Thymus (tissue), 11 donors: ENCODE results near the gene EML6. TPM values are rescaled to one million over a fixed set of nuclear protein-coding genes. Genes with fewer than 3 reads are reported as not detected.

Experiments used
- DNase-seq, 9 donors: peaks; one replicate each; pipeline ENCODE4 v3.0.0-alpha.2; 2013; ENCODE audit warnings: low spot score in 9 of 9, low read depth in 6 of 9, missing footprints in 1 of 9
- H3K27ac ChIP-seq, 2 donors: one replicate each; pipeline ENCODE4 v1.5.1; 2013; ENCODE audit warnings: control low read depth in 1 of 2, low read depth in 1 of 2, low read length in 1 of 2, mild to moderate bottlenecking in 1 of 2, moderate library complexity in 1 of 2
- H3K27me3 ChIP-seq, 2 donors: one replicate each; pipeline ENCODE4 v1.5.1; 2013; ENCODE audit warnings: low read length in 1 of 2; ENCODE audit not compliant: control insufficient read depth in 2 of 2, insufficient read depth in 1 of 2
- H3K36me3 ChIP-seq, 2 donors: one replicate each; pipeline ENCODE4 v1.5.1; 2013; ENCODE audit warnings: low read length in 1 of 2, mild to moderate bottlenecking in 1 of 2, moderate library complexity in 1 of 2; ENCODE audit not compliant: control insufficient read depth in 2 of 2, insufficient read depth in 2 of 2
- H3K4me1 ChIP-seq, 2 donors: one replicate each; pipeline ENCODE4 v1.5.1; 2013; ENCODE audit warnings: low read length in 2 of 2; ENCODE audit not compliant: control insufficient read depth in 2 of 2, insufficient read depth in 2 of 2
- H3K4me3 ChIP-seq, 2 donors: one replicate each; pipeline ENCODE4 v1.5.1; 2013; ENCODE audit warnings: low read length in 2 of 2, control low read depth in 1 of 2, mild to moderate bottlenecking in 1 of 2
- H3K9me3 ChIP-seq, 2 donors: one replicate each; pipeline ENCODE4 v1.5.1; 2013; ENCODE audit warnings: low read length in 1 of 2, mild to moderate bottlenecking in 1 of 2; ENCODE audit not compliant: control insufficient read depth in 2 of 2, insufficient read depth in 1 of 2
- WGBS: extraction: QIAGEN DNeasy Blood & Tissue Kit; methylation state at CpG from one replicate; pipeline ENCODE4 v1.1.7; 2013; 5-methylcytosine and 5-hydroxymethylcytosine counted together
- polyA plus RNA-seq: library from polyadenylated mRNA; stranded (reverse); fragments of 200-250 nt; gene quantifications from one replicate; pipeline ENCODE4 v1.2.3, GENCODE V29; 2013
- total RNA-seq: library from RNA; stranded (reverse); fragments of 120-200 nt; gene quantifications from one replicate; pipeline ENCODE4 v1.2.4, GENCODE V29; 2013
- donor health status: healthy.

EML6 gene
- total and polyA plus RNA-seq, 2 donors = 1.2 to 3.4 TPM

- H3K27ac ChIP-seq = no peak overlapping the region
These were observed 49.1 kb downstream of the EML6 start for GRCh38 chr2:54772531-54772930.

DNA sequence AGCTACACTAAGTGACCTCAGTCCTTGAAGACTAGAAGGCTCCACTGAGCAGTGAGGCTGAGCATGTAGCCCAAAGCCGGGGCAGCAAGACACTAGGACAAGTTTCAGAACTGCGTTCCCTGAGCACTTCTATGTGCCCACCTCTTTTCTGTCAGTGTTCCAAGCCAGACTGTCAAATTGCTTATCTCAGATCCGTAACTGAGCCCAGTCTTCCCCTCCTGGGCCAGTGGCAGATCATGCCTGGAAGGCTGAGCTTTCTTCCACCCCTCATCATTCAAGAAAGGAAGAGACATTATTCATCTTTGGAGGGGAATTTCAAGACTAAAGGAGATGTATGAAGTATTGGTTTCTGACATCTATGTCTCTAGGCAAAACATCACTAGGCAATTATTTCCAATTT lies 49.8 kb downstream of the EML6 start:
- H3K4me1 ChIP-seq = no peaks in the 10 kb centered on the region
- H3K4me3 ChIP-seq = no peak overlapping the region
- peaks cover 0 to 4% of the 10 kb centered on the region in 2 donors for H3K9me3 ChIP-seq
- no peaks in the 10 kb centered on the region for H3K36me3 ChIP-seq
- H3K27me3 ChIP-seq = no peaks in the 10 kb centered on the region
- WGBS = 98% methylated on average over 3 of the region's 3 CpGs
- no peak overlapping the region for H3K27ac ChIP-seq
- DNase-seq = no peak

More at GRCh38 chr2:54772531-54772930, 49.1 kb downstream of the EML6 start:
- Histone ChIP-seq H3K9me3 (peaks cover 0 to 4% of the 10 kb centered on the region in 2 donors), H3K36me3 (no peaks in the 10 kb centered on the region), H3K4me3 (no peak overlapping the region), H3K27me3 (no peaks in the 10 kb centered on the region), H3K4me1 (no peaks in the 10 kb centered on the region)
- no peak for DNase-seq
- 95% methylated on average over 4 of the region's 4 CpGs for WGBS

GRCh38 chr2:54773838-54774237 lies 50.4 kb downstream of the EML6 start:
- H3K27me3 ChIP-seq = no peaks in the 10 kb centered on the region
- H3K9me3 ChIP-seq = peaks cover 0 to 4% of the 10 kb centered on the region in 2 donors
- H3K36me3 ChIP-seq = no peaks in the 10 kb centered on the region
- H3K4me1 ChIP-seq = no peaks in the 10 kb centered on the region
- DNase-seq = no peak
- H3K4me3 ChIP-seq = no peak overlapping the region
- WGBS = 95% methylated on average over 2 of the region's 2 CpGs
- H3K27ac ChIP-seq = no peak overlapping the region

DNA sequence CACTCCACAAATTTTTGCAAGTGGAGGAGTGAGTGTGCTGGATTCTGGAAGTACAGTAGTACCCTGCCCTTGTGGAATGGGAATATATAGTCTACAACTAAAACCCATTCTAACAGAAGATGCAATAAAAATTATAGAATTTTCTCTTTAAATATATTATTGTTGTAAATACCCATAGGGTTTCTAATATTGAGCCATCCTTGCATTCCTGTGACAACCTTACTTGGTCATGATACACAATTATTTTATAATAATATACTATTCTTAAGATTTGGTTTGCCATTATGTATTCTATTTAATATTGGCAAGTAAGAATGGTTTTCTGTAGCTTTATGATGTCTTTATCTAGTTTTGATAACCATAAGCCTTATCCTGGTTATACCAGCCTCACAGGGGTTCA lies 52.2 kb downstream of the EML6 start:
- DNase-seq = peak in 1 of 9 donors; percentile 5
- no peak overlapping the region for H3K4me3 ChIP-seq
- H3K27ac ChIP-seq = no peak overlapping the region
- H3K9me3 ChIP-seq = peaks cover 0 to 4% of the 10 kb centered on the region in 2 donors
- no peaks in the 10 kb centered on the region for H3K4me1 ChIP-seq
- H3K36me3 ChIP-seq = no peaks in the 10 kb centered on the region
- no peaks in the 10 kb centered on the region for H3K27me3 ChIP-seq

DNA sequence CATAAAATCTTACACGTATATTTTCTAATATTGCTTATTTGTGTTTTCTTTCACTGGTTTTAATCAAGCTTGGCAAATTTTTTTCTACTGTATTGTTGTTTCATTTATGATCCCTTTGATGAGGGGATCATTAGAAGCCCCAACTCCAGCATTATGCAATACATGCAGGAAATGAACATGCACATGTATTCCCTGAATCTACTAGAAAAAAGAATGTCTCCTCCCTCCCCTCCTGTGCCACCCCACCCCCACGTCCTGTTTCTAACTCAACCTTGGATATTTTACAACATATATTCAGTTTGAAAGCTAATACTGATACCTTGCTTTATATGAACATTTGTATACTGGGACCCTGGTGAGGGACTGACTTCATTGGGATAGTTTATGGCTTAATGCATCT lies 53.0 kb downstream of the EML6 start:
- 90% methylated on average over 2 of the region's 2 CpGs for WGBS
- Histone ChIP-seq H3K9me3 (peaks cover 0 to 4% of the 10 kb centered on the region in 2 donors), H3K4me1 (no peaks in the 10 kb centered on the region), H3K27ac (no peak overlapping the region), H3K36me3 (no peaks in the 10 kb centered on the region), H3K27me3 (no peaks in the 10 kb centered on the region), H3K4me3 (no peak overlapping the region)
- DNase-seq = no peak

GRCh38 chr2:54783349-54783748 lies 59.9 kb downstream of the EML6 start:
- Histone ChIP-seq H3K27ac (no peak overlapping the region), H3K4me1 (no peaks in the 10 kb centered on the region), H3K9me3 (no peaks in the 10 kb centered on the region), H3K36me3 (no peaks in the 10 kb centered on the region), H3K4me3 (no peak overlapping the region), H3K27me3 (no peaks in the 10 kb centered on the region)
- WGBS = 97% methylated on average over 3 of the region's 3 CpGs
- DNase-seq = no peak

DNA sequence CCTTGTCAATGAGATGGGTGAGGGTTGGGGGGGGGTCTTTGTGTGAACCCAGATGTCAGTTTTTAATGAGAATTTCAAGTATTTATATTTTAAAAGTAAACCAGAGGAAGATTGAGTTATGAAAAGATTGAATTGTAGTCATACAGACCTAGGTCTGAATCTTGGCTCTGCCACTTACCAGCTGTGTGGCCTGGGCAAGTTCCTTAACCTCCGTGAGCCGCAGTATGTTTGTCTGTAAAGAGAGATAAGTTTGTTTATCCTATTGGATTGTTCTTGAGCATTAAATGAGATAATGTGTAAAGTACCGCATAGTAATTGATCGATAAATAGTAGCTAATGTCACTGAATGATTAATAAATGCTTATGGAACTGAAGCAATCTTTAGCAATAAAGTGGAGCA lies 63.8 kb downstream of the EML6 start:
- WGBS = 84% methylated on average over 4 of the region's 4 CpGs
- DNase-seq = no peak

GRCh38 chr2:54787755-54788366 lies 64.4 kb downstream of the EML6 start:
- Histone ChIP-seq H3K4me1 (no peaks in the 10 kb centered on the region), H3K27me3 (no peaks in the 10 kb centered on the region), H3K27ac (no peak overlapping the region), H3K36me3 (no peaks in the 10 kb centered on the region), H3K9me3 (no peaks in the 10 kb centered on the region), H3K4me3 (no peak overlapping the region)
- DNase-seq = no peak
- 98% methylated on average over 17 of the region's 17 CpGs for WGBS

More for the DNA sequence above, 63.8 kb downstream of the EML6 start:
- H3K36me3 ChIP-seq = no peaks in the 10 kb centered on the region
- no peaks in the 10 kb centered on the region for H3K9me3 ChIP-seq
- no peak overlapping the region for H3K27ac ChIP-seq
- no peak overlapping the region for H3K4me3 ChIP-seq
- no peaks in the 10 kb centered on the region for H3K27me3 ChIP-seq
- H3K4me1 ChIP-seq = no peaks in the 10 kb centered on the region

DNA sequence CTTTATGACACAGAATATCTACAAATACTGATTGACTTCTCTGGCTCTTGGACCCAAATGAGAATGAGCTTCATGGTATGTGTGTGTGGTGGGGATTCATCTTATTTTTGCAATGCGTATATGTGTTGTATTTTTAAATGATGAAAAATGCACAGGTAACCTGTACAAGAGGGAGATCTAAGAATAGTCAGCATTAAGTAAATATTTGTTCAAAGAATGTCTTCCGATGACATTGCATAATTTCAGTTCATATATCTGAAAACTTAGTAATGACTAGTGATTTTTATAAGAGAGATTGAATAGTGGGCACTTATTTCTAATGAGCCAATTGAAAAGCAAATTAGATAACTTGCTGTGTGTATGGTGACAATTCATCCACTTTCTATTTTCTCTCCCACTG lies 66.4 kb downstream of the EML6 start:
- no peaks in the 10 kb centered on the region for H3K9me3 ChIP-seq
- no peak overlapping the region for H3K27ac ChIP-seq
- no peaks in the 10 kb centered on the region for H3K4me1 ChIP-seq
- no peaks in the 10 kb centered on the region for H3K27me3 ChIP-seq
- H3K4me3 ChIP-seq = no peak overlapping the region
- over 99% methylated on average over 2 of the region's 2 CpGs for WGBS
- no peaks in the 10 kb centered on the region for H3K36me3 ChIP-seq
- no peak for DNase-seq
